GM06990 (cell line): Measurements from ENCODE around the gene FANCD2.

Experiments used
- DNase-seq: peaks from one replicate; pipeline ENCODE4 v3.0.0-alpha.2; 2011; ENCODE audit not compliant: insufficient read length; ENCODE audit errors: extremely low read depth
- H3K27me3 ChIP-seq: replicated peaks from 2 replicates; pipeline ENCODE4 v1.6.0; 2011; ENCODE audit warnings: low read length; ENCODE audit not compliant: control insufficient read depth, insufficient read depth
- H3K36me3 ChIP-seq: 2 replicates; pipeline ENCODE4 v1.5.1; 2011; ENCODE audit warnings: low read length; ENCODE audit not compliant: control insufficient read depth, insufficient read depth
- H3K4me3 ChIP-seq: replicated peaks from 2 replicates; pipeline ENCODE4 v1.5.1; 2011; ENCODE audit warnings: low read depth, mild to moderate bottlenecking, control low read depth, low read length
- TF ChIP-seq, protein P1 (sequence below): IDR thresholded peaks from 2 replicates; pipeline ENCODE4 v1.5.1; 2011; ENCODE audit warnings: low read length, control low read depth, mild to moderate bottlenecking, inconsistent platforms; ENCODE audit not compliant: insufficient read depth, poor library complexity, severe bottlenecking

The FANCD2 gene

DNA sequence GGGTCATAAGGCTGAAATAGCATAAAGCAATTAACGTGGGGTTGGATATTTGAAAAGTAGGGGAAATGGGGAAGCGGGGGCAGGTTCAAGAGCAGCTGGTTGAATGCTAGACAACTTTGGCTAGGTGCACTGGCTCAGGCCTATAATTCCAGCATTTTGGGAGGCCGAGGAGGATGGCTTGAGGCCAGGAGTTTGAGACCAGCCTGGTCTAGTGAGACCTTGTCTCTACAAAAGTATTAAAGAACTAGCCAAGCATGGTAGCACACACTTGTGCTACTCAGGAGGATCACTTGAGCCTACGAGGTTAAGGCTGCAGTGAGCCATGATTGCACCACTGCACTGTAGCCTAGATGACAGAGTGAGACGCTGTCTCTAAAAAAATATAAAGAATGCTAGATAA is 6.9 kb upstream of the FANCD2 start:
- Histone ChIP-seq H3K36me3 (peaks cover 16% of the 10 kb centered on the region), H3K27me3 (no peaks in the 10 kb centered on the region), H3K4me3 (no peak overlapping the region)
- TF ChIP-seq, protein P1, sequence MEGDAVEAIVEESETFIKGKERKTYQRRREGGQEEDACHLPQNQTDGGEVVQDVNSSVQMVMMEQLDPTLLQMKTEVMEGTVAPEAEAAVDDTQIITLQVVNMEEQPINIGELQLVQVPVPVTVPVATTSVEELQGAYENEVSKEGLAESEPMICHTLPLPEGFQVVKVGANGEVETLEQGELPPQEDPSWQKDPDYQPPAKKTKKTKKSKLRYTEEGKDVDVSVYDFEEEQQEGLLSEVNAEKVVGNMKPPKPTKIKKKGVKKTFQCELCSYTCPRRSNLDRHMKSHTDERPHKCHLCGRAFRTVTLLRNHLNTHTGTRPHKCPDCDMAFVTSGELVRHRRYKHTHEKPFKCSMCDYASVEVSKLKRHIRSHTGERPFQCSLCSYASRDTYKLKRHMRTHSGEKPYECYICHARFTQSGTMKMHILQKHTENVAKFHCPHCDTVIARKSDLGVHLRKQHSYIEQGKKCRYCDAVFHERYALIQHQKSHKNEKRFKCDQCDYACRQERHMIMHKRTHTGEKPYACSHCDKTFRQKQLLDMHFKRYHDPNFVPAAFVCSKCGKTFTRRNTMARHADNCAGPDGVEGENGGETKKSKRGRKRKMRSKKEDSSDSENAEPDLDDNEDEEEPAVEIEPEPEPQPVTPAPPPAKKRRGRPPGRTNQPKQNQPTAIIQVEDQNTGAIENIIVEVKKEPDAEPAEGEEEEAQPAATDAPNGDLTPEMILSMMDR, result no peak
- DNase-seq, result no peak

DNA sequence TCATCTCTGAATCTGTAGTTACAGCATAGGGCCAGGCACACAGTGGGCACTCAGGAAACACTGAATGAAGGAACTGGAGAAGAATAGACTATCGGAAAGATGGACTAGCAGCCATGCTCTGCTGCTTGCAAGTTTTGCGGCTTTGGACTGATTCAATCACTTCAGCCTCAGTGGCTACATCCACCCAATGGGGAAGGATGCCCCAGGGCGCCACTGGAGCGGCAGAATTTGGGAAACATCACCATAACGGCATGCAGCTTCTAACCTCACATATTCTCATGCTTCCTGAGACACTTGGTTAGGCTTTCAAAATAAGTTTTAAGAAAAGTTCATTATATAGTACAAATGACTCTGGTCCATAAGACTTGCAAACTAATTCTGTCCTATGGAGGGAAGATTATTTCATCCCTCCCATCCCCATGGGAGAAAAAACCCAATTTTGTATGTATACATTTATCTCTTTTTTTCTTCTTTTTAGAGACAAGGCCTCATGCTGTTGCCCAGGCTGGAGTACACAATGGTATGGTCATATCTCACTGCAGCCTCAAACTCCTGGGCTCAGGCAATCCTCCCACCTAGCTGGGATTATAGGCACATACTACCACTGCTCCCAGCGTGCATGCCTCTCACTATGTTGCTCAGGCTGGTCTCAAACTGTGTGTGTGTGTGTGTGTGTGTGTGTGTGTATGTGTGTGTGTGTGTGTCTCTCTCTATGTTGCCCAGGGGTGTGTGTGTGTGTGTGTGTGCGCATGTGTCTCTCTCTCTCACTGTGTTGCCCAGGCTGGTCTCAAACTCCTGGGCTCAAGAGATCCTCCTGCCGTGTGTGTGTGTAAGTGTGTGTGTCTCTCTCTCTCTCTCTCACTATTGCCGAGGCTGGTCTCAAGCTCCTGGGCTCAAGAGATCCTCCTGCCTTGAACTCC is 4.1 kb upstream of the FANCD2 start:
- Histone ChIP-seq H3K27me3 (no peaks in the 10 kb centered on the region), H3K4me3 (no peak overlapping the region), H3K36me3 (peaks cover 16% of the 10 kb centered on the region)
- TF ChIP-seq, protein P1, result no peak
- no peak for DNase-seq

GRCh38 chr3:10023587-10024310 is 2.5 kb upstream of the FANCD2 start:
- no peak for DNase-seq
- Histone ChIP-seq H3K4me3 (no peak overlapping the region), H3K36me3 (peaks cover 9% of the 10 kb centered on the region), H3K27me3 (no peaks in the 10 kb centered on the region)
- TF ChIP-seq, protein P1, result no peak

DNA sequence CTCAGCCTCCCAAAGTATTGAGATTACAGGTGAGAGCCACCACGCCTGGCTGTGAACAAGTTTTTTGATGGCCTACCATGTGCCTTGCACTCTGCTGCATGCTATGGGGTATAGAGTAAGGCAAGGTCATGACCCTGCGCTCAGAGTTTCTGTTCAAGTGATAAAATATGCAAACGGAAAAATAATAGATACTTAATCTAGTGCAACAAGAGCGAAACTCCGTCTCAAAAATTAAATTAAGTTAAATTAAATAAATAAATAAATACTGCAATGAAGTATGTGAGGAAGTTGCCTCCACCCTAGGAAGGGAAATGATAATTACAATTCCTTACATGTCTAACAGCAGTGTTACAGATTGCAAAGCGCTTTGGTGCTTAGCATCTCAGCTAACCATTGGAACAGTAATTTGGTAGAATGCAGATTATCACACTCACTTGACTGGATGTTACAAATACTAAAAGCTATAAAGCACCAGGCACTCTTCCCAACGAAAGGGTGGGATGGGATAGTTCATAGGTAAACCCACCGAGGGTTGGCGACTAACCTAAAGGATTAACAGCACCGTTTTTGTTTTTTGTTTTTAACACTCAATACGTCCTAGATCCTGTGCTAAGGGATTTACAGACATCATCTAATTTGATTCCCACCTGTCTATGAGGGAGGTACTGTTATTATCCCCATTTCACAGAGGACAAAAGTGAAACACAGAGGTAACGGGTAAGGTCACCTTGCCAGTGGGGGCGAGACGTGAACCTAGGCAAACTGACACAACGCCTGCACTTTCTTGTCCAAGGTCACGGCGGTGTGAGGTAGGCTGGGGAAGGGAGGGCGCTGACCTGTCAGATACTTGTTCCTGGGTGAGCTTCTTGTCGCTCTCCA is 793 bp upstream of the FANCD2 start:
- H3K36me3 ChIP-seq, result peaks cover 9% of the 10 kb centered on the region
- peak overlapping the region; percentile 88 for H3K4me3 ChIP-seq
- TF ChIP-seq, protein P1, result no peak
- DNase-seq, result no peak
- H3K27me3 ChIP-seq, result no peaks in the 10 kb centered on the region

DNA sequence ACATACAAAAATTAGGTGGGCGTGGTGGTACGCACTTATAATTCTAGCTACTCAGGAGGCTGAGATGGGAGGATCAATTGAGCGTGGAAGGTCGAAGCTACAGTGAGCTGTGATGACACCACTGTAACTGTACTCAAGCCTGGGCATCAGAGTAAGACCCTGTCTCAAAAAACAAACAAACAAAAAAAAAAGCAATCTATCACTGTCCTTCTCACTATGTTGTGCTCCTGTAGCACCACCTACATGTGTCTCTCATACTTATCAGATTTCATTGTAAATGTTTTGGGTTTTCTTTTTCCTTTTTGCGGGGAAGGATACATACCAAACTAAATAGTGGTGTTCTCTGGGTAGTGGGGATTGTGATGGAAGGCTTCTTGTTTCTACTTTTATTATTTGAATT is 14.8 kb downstream of the FANCD2 start:
- Histone ChIP-seq H3K36me3 (peaks cover 12% of the 10 kb centered on the region), H3K4me3 (no peak overlapping the region), H3K27me3 (no peaks in the 10 kb centered on the region)
- no peak for DNase-seq
- TF ChIP-seq, protein P1, result no peak
